GM19395 (cell line): ENCODE measurements around the gene MCOLN2.
"Not testable (repeated sequence)": the region's sequence is repeated elsewhere in the genome, so short reads cannot be mapped to it uniquely, and the experiment has no call there.

ENCODE experiments used
- ATAC-seq: cut with Tn5 transposase; IDR thresholded peaks from one replicate; pipeline ENCODE4 v1.9.1; 2021; ENCODE audit warnings: mild to moderate bottlenecking, moderate library complexity; ENCODE audit not compliant: unreplicated experiment

The MCOLN2 gene

DNA sequence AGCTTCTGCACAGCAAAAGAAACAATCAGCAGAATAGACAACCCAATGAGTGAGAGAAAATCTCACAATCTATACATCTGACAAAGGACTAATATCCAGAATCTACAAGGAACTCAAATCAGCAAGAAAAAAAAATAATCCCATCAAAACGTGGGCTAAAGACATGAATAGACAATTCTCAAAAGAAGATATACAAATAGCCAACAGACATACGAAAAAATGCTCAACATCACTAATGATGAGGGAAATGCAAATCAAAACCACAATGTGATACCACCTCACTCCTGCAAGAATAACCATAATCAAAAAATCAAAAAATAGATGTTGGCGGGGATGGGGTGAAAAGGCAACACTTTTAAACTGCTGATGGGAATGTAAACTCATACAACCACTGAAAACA is 10.4 kb downstream of the MCOLN2 start:
- not testable (repeated sequence) for ATAC-seq

DNA sequence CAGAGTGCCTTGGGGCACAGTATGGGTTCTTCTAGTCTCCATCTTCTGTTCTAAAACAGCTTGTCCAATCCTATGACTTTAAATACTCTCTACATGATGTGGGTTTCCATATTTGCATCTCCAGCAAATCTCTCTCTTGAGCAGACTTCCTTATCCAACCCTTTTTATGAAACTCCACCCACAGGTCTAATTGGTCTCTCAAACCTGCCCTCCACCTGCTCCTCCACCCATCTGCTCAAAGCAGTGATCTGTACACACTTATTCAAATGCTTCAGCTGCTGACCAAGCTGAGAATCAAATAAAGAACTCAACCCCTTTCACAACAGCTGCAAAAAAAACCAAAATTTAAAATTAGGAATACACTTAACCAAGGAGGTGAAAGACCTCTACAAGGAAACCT is 11.5 kb downstream of the MCOLN2 start:
- ATAC-seq, result peak; percentile 39

DNA sequence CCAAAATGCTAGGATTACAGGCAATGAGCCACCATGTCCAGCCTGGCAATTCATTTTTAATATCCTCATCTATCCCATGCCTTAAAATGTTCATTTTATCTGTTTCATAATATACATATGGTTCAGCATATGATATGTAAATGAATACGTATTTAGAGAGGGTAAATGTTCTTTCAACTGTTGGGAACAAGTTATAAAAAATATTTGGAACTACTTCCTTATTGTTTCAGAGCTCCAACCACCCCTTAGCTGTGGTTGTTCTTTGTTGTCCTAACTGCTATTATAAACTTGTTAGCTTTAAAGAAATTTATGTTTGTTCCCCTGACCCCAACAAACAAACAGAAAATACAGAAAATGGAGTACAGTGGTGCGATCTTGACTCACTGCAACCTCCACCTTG is 14.5 kb downstream of the MCOLN2 start:
- no peak for ATAC-seq

DNA sequence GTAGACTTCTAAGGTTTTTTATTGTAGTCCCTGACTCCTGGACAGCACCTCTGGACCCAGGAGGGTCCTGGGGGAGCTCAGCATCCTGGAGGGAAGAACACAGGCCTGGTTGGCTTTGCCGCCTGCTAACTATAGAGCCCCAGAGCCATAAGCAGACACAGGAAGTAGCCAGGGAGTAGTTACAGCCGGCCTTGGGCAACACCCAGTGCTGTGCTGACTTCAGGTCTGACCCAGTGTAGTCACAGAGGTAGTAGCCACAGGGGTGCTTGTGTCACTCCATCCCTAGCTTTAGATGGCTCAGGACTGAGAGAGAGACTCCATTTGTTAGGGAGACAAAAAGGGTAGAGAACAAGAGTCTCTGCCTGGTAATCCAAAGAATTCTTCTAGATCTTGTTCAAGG is 21.9 kb downstream of the MCOLN2 start:
- peak; percentile 32 for ATAC-seq

DNA sequence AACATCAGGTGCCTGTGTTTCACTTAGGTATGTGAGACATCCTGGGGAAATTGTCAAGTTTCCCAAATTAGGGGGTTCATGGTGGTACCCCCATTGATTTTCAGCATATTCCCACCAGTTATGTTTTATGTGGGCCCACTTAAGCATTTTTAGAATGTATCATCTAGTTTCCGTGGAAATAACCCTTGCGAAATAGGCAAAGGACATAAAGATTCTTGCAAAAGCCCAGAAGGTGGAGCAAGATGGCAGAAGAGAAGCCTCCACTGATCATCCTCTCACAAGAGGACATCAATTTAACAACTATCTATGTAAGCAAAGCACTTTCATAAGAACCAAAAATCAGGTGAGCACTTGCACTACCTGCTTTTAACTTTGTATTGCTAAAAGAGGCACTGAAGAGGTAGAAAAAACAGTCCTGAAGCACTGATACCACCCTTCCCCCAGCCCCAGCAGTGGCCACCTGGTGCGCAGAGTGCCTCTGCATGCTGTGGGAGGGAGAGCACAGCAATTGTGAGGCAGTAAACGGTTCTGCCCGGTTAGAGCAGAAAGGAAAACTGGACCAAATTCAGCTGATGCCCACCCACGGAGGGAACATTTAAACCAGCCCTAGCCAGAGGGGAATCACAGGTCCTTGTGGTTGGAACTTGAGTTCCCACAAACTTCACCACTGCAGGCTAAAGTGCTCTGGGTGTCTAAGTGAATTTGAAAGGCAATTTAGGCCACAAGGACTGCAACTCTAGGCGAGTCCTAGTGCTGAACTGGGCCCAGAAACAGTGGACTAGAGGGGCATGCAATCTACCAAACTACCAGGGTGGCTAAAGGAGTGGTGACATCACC is 23.2 kb downstream of the MCOLN2 start:
- ATAC-seq, result peak; percentile 51

DNA sequence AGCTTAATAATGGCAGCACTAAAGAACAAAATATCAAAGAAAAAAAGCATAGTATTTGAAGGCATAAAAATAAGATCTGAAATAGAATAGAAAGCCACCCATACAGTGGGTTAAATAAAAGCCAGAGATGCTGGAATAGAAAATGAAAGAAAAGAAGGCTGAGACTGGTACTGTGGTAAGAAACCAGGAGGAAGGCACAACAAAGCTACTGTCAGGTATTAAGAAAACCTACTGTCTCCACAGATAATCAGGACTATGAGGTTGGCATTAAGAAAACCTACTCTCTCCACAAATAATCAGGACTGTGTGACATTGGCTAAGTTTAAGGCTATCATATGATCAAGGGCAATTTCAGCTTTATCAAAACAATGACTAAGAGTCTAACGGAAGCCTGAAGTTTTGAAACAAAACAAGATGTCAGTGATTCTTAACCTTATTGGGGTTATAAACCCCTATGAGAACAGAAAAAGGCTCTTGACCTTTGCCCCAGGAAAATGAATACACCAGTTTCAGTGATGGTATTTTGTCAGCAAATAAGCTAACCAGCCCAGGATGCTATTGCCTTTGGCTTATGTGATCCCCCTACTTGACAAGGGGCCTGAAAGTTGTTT is 24.4 kb downstream of the MCOLN2 start:
- ATAC-seq, result peak; percentile 50

DNA sequence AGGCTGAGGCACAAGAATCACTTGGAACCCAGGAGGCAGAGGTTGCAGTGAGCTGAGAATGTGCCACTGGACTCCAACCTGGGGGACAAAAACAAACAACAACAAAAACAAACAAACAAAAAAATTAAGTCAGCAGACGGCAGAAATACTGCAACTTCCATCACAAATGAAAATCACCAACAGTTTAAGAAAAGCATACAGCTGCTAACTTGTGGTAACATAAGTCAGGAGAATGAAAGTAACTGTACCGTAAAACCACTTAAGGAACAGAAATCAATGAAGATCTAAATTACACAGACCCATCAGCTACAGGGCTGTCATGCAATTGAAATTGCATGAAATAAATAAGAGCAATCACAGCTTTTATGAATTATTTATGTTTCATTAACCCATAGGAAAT is 25.0 kb downstream of the MCOLN2 start:
- peak; percentile 53 for ATAC-seq

DNA sequence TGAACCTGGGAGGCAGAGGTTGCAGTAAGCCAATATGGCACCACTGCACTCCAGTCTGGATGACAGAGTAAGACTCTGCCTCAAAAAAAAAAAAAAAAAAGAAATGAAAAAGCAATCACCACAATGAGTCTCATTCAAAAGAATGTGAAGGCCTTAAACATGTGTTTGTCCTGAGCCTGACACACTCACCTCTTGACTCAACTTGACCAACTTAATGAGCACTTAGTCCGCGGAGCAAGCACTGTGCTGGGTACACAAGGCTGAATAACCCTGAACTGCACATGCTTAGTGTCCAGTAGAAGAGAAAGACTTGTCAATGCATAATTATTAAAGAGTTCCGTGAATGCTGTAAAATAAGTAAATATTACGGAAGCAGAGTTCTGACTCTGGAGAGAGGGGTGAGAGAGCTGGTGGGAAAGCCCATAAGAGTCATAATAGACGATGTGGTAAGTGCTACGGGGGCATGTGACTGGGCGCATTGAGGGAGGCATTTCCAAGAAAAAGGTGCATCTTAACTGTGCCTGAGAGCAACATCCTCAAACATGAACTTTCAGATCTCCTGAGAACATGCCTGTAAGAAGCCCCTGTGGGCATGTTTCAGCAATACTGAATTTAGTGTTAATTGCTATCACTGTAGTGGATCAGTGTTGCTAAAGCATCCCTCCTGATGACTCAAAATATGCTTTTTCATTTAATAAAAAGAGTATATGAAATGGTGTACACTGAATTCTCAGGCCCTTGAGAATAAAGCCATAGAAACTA is 27.2 kb downstream of the MCOLN2 start:
- peak; percentile 32 for ATAC-seq

DNA sequence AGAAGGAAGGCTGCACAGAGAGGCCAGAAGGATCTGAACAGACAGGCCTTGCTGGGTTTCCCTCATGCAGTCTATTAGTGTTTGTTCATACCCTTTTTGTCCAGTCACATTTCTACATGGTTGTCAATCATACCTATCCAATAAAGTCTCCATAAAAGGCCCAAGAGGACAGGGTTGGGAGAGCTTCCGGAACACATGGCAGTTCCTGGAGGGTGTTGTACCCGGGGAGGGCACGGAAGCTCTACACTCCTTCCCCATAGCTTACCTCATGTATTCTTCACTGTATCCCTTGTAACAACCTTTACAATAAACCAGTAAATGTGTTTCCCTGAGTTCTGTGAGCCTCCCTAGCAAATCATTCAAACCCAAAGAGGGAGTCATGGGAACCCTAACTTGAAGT is 28.0 kb downstream of the MCOLN2 start:
- ATAC-seq, result no peak

DNA sequence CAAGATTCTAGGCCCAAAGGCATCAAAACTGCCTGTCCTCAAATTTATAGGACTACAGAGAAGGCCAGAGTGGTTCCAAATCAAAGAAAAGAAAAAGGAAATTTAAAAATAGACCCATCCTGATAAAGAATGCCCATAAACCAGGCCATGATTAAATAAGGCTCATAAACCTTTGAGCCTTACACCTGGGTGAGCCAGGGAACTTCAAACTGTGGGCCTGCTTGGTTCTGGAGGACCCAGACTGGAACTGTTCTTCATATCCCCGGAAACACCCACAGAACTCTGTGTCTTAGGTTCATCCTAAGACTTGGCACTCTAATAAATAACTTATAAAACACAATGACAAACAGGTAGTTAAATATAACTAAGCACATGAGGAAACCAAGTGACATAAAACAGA is 28.8 kb downstream of the MCOLN2 start:
- ATAC-seq, result no peak

DNA sequence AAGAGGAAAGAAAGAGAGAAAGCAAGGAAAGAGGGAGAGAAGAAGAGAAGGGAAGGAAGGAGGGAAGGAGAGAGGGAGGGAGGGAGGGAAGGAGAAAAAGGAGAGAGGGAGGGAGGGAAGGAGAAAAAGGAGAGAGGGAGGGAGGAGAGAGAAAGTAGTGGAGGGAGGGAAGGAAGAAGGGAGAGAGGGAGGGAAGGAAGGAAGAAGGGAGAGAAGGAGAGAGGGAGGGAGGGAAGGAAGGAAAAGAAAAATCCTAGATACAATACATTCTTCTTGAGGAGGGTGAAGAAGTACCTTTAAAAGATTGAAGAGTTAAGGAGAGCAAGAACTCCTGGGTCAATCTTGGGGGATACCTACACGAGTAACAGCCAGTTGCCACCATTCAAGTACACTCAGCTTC is 29.2 kb downstream of the MCOLN2 start:
- ATAC-seq, result no peak

DNA sequence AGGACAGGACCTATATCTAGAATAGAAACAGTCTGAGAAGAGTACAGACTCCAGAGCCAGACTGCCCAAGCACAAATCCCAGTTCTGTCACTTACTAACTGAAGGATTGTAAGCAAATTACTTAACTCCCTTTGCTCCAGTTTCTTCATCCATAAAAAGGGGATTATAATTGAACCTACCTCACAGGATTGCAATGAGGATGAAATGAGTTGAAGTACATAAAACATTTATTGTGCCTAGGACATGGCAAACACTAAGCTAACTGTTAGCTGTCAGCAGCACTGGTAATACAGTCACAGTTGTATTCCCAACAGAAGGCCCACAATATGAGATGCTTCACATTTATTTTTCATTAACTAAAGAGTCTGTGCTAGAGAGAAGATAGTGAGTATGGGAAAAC is 33.9 kb downstream of the MCOLN2 start:
- ATAC-seq, result no peak

DNA sequence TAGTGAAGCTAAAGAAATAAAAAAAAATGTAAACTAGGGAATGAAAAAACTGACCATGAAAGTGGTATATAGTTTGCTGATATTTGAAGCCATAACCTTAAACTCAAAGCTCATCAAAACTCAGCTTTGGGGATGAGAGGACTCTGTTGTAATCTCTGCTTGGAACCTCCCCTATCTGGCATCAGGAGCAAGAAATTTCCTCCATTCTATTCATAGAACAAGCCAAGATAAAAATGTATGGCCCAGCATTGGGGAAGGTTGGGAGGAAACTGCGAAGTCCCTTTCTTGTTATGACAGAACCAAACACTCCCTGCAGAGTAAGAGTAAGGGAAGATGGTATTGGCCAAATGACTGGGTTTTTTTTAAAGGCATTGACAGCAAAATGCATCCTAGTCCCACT is 35.6 kb downstream of the MCOLN2 start:
- no peak for ATAC-seq

DNA sequence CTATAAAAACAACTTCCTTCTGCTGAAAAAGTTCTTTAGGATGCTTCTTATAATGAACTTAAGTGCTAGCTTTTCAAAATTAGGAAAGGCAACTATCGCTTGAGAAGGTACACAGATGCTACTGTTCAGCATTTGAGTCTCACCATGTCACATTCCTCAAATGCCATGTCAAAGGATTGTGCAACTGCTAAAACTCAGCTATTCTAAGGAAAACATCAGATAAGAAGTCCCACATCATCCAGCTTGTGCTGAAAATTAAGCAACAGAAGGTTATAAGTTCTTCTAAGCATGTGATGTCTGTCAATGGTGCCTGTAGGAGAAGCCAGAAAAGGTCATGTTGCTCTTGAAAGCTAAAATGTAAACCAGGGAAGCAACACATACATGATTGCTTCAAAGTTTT is 36.5 kb downstream of the MCOLN2 start:
- no peak for ATAC-seq

DNA sequence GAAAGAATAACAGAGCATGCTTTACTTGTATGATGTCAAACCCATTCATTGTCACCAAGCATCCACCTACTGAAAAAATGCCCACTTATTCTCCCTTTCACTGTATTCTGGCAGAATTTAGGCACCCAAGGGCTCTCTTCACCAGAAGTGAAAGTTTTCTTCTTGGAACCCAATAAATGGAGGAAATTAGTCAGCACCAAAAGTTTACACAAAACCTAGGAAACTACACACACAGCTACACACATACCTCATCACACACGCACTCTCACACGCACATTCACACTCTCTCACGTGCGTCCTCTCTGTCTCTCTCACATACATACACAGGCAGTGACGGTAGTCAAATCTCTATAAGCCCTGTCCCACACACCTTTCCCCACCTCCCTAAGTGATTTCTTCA is 37.6 kb downstream of the MCOLN2 start:
- peak; percentile 84 for ATAC-seq

DNA sequence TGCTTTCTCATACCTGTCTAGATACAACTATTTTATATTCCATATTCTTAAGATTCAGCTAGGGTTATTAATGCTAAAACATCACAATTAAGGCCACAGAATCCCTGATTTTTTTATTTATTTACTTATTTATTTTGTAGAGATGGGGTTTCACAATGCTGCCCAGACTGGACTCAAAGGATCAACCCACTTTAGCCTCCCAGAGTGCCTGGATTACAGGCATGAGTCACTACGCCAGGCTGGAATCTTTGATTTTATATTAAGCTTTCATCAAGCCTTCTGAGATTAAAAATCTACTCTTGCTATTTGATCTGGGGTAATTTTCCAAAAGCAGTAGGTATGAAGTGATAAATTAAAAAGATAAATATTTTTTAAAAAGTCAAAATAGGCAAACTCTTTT is 38.9 kb downstream of the MCOLN2 start:
- ATAC-seq, result no peak

DNA sequence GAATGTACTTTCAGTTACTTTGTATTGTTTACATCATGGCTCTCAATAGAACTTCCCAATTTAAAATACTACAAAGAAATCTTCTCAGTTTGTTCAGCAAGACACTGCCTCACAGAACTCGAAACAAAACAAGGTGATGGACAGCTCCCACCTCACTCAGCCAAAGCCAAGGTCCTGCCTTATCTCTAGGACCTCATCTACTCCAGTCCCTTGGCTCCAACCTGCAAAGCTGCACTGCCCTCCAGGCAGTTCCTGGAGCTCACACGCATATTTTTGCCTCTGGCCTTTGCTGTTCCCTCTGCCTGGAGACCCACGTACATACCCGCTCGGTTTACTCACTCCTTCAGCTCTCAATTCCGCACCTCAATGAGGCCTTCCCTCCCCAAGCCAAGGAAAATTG is 40.3 kb downstream of the MCOLN2 start:
- ATAC-seq, result no peak

DNA sequence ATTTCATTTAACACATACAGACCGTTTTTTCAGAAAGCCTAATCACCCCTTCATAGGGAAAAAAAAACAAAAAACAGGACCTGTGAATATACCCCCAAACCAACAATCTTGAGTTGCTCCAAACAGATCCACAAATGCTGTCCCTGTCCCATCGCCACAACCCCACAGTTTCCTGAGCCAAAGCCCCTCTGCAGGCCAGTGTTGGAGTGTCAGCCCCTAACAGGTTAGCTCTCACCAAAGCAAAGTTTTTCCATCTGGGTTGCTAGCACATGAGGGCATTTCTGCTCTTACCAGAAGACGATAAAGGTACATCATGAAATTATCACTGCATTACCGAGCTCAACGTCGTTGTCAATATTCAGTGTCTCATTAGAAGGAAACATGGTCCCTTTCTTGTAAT is 40.8 kb downstream of the MCOLN2 start:
- no peak for ATAC-seq

DNA sequence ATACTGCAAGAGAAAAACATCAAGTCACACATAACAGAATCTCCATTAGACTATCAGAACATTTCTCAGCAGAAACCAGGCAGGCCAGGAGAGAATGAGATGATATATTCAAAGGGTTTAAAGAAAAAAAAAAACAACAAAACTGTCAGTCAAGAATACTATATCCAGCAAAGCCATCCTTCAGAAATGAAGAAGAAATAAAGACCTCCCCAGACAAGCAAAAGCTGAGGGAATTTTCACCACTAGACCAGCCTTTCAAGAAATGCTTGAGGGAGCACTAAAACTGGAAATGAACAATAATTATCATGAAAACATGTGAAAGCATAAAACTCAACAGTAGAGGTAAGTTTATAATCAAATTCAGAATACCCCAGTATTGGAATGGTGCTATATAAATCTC is 47.2 kb downstream of the MCOLN2 start:
- no peak for ATAC-seq

DNA sequence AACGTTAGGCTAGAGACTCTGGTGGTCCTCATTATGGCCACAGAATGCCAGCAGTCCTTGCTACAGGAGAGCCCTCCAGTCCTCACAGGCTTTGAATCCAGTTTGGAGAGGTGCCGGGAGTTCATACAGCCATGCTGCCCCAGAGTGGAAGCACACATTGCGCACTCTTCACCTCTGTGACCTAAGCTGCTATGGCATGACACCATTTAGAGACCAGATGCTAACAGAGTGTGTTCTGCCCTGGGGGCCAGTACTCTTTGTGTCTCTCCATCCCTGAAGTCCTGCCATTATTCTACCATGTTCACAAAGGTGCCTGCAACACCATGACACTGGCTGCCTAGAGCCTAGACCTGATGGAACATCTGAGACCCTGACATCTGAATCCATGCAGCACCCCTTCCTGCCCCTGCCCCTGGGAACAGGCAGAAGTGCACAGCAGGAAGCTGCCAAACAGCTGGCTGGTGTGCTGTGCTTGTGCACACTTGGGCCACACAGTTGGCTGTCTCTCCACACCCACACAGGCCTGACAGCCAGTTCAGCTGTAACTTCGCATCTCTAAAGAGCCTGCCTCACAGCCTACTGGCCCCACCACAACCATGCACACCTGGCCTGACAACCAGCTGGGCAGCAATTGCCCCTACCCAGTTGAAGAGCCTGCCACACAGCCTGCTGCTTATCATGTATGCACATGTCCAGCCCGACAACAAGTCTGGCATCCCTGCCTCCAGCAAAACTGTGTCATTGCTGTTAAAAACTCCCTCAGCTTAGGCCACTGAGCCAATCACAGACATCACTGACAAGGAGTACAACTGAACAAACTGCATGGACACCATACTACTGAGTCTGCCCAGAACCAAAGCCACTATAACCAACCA is 49.1 kb downstream of the MCOLN2 start:
- ATAC-seq, result no peak

DNA sequence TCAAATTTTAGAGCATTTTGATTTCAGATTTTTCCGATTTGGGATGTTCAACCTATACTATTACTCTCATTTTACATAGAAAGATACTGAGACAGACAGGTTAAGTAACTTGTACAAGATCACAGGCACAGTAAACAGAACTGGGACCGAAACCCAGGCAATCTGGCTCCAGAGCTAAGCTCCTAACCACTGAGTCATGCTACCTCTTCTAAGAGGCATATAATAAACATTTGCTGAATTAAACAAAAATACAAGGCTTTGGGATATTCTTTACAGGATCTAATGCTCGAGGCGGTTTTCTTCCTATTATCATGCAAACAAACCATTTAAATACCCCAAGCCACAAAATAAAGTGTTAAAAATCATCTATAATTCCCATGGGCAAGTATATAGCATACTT is 50.3 kb downstream of the MCOLN2 start:
- ATAC-seq, result no peak
